Stomach (tissue), 4 donors: ENCODE data around the gene MT1A.

Source experiments
- EP300 ChIP-seq: sonication (generic); formaldehyde crosslinking; IDR thresholded peaks from one replicate; pipeline ENCODE4 v1.6.1; 2017; ENCODE audit warnings: antibody characterized with exemption
- POLR2A ChIP-seq, 4 donors: fragments of 450-650 bp; IDR thresholded peaks; one replicate each; pipeline ENCODE4 v1.6.1; 2016; ENCODE audit warnings: antibody characterized with exemption in 4 of 4, control low read depth in 2 of 4, mild to moderate bottlenecking in 1 of 4, moderate library complexity in 1 of 4
- POLR2AphosphoS5 ChIP-seq, 3 donors: sonication (generic); formaldehyde crosslinking; IDR thresholded peaks; one replicate each; pipeline ENCODE4 v1.6.1; 2016; ENCODE audit warnings: antibody characterized with exemption in 3 of 3
- TF ChIP-seq, protein P1 (sequence below), 7 experiments: fragments of 450-650 bp in 4 of 7; fragments of 200-600 bp in 3 of 7; sonication (generic) in 3 of 7; IDR thresholded peaks; one replicate each; pipeline ENCODE4 v1.5.1; 2016 to 2019; ENCODE audit warnings: antibody characterized with exemption in 7 of 7, control low read depth in 2 of 7, mild to moderate bottlenecking in 1 of 7

DNA sequence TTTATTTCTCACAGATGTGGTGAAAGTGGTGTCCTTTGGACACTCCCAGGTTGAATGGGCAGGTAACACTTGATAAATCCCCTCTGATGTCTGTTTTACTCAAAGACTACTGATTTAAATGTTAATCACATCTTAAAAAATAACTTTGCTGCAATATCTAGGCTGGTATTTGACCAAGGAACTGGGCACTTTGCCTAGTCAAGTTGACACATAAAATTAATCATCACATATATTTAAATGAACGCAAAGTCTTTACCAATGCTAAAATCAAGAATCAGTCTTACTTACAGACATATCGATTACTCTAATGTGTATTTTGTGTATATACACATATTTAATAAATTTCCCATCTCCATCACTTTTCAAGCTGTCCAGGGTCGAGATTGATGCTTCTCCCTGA, 23.1 kb upstream of the MT1A start:
- TF ChIP-seq, protein P1, sequence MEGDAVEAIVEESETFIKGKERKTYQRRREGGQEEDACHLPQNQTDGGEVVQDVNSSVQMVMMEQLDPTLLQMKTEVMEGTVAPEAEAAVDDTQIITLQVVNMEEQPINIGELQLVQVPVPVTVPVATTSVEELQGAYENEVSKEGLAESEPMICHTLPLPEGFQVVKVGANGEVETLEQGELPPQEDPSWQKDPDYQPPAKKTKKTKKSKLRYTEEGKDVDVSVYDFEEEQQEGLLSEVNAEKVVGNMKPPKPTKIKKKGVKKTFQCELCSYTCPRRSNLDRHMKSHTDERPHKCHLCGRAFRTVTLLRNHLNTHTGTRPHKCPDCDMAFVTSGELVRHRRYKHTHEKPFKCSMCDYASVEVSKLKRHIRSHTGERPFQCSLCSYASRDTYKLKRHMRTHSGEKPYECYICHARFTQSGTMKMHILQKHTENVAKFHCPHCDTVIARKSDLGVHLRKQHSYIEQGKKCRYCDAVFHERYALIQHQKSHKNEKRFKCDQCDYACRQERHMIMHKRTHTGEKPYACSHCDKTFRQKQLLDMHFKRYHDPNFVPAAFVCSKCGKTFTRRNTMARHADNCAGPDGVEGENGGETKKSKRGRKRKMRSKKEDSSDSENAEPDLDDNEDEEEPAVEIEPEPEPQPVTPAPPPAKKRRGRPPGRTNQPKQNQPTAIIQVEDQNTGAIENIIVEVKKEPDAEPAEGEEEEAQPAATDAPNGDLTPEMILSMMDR (IDR thresholded peaks at IDR 0.05) = no peak
- TF ChIP-seq POLR2AphosphoS5 (IDR thresholded peaks at IDR 0.05) = no peak
- TF ChIP-seq POLR2A (IDR thresholded peaks at IDR 0.05) = no peak
- no peak for TF ChIP-seq EP300
